T-helper 2 cell treated with Interferon-gamma antibody and Interleukin-4, amounts not matched to agents 100 ng/mL and 5 ng/mL, for 36 hours (primary cell): ENCODE data around the gene TMEM181. TPM values are rescaled to one million over a fixed set of nuclear protein-coding genes. Genes with fewer than 3 reads are reported as not detected.
"Not testable (repeated sequence)": the region's sequence is repeated elsewhere in the genome, so short reads cannot be mapped to it uniquely, and the experiment has no call there.

ENCODE experiments used
- intact Hi-C: fragments of 100-400 bp; cut with micrococcal nuclease; formaldehyde crosslinking; loops from one replicate; pipeline ENCODE4 v1.15.1; 2023
- total RNA-seq: library from RNA; stranded (reverse); gene quantifications from 2 replicates; pipeline ENCODE4 v1.2.3, GENCODE V29; 2022

The TMEM181 gene
- total RNA-seq, 1 donor from 2014 or later = 20.2 TPM

- intact Hi-C loops = no loop called here
These were observed 60.3 kb downstream of the TMEM181 start for GRCh38 chr6:158619922-158620801.

- intact Hi-C loops = no loop called here
These were observed 61.2 kb downstream of the TMEM181 start for GRCh38 chr6:158620963-158621693.

DNA sequence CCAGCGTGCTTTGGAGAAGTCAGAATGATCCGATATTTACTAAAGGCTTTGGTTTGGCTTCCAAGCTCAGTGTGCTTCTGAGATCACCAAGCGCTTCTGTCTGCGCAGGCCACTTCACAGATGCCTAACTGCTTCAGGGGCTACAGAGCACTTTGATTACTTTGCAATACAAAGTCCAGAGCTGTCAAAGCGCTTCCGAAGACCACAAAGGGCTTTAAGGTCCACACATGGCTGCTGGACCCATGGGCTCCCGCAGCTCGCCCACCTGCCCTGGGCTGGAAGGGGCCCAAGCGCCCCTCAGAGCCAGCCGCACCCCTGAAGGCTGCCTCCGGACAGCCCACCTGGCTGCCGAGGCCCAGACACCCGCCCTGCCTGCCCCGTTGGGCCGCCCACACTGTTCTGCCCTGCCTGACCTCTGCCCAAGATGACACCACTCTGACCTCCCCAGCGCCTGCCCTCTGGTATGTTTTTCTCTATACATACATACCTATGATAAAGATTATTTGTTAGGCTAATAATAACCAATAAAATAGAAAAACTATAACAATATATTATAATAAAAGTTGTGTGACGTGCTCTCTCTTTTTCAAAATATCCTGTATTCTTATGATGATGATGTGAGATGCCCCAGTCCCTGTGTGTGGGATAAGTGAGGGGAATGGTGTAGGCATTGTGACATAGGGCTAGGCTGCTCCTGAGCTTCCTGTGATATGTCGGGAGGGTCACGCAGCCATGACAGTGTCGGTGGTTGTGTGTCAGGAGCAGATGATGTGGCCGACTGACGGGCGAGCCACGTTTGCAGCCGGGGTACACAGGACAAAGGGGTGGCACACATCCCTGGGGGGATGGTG lies 62.0 kb downstream of the TMEM181 start:
- intact Hi-C loops = no loop called here

DNA sequence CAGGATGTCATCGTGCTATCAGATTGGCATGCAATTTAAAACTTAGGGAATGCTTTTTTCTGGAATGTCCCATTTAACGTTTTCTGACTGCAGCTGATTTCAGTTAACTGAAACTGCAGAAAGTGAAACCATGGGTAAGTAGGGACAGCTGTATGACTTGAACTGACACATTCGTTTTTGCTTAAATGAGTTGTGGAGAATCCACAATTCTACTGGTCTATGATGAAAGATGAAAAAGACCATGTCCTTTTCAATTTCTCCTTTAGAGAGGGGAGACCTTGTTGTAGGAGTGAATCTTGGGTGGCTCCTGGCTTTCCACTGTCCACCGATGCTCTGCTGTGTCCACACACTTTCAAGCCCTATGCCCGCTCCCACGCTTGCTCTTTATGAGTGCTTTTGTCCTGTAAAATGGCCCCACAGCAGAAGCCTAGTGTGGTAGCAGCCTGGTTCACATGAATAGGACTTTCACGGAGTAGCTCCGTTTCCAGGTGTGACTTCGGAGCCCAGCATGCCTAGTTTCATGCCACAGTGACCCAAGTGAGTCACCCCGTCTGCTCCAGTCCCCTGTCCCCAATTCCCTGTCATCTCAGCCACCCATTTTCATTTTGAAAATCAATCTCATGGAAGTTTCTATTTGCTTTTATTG lies 62.8 kb downstream of the TMEM181 start:
- intact Hi-C loops = no loop called here

DNA sequence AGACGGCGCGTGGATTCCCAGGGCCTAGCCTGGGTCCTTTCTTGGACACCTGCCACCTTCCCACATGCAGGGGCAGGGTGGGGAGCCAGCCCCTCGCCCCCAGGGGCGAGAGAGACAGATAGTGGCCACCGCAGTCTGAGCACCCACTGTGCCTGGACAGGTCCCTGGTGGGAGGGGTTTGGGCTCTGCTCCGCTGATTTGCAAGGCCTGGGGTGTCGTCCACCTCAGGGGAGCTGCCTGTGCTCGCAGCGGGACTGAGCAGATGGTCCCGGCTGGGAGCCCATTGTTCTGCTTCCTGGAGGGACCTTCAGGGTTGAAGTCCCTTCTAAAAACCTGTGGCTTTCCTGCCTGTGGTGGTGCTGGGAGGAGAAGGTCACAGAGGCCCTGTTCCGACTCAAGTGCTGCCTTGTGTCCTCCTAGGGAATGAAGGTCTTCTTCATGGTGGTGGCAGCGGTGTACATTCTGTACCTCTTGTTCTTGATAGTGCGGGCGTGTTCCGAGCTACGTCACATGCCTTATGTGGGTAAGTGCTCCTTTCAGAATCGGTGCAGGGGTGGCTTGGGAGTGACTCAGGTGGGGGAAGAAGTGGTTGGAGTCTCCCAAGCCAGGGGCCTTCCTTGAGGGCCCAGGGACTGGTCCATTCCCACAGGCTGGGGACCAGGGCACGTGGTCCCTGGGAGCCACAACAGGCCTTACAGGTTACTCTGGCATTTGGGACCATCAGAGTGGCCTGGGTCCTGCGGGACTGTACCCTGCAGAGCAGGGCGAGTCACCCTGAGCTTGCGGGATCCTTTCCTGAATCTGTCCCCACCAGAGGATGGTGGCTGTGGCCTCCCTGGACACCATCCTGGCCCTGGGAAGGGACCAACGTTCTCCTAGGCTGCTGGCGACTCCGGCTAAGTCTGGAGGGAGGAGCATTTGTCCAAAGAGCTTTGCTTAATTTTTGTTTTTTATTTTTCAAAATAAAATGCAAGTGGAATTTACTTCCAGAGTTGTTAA lies 65.1 kb downstream of the TMEM181 start:
- intact Hi-C loops = no loop called here

GRCh38 chr6:158625881-158626305 lies 66.0 kb downstream of the TMEM181 start:
- intact Hi-C loops = no loop called here

GRCh38 chr6:158626360-158627167 lies 66.7 kb downstream of the TMEM181 start:
- intact Hi-C loops = no loop called here

GRCh38 chr6:158627168-158627939 lies 67.5 kb downstream of the TMEM181 start:
- intact Hi-C loops = no loop called here

- intact Hi-C loops = no loop called here
These were observed 68.0 kb downstream of the TMEM181 start for GRCh38 chr6:158627940-158628211.

DNA sequence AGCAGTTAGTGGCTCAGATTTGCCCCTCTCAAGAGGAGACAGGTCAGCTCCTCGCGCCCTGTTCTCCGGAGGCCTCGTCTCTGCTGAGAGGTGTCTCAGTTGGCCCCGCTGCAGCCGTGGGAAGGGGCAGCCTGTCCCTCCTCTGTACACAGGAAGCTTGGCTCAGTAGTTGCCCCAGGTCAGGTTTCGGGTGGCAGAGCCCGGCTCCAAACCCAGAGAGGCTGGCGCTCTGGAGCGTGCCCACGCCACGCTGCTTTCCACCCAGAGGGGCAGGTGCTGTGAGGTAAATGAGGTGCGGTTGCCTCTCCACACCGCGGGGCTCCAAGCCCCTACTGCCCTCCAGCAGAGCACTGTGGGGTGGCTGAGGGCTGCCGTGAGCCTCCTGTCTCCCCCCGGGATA lies 68.7 kb downstream of the TMEM181 start:
- intact Hi-C loops = no loop called here

- intact Hi-C loops = no loop called here
These were observed 69.7 kb downstream of the TMEM181 start for GRCh38 chr6:158629367-158630221.

DNA sequence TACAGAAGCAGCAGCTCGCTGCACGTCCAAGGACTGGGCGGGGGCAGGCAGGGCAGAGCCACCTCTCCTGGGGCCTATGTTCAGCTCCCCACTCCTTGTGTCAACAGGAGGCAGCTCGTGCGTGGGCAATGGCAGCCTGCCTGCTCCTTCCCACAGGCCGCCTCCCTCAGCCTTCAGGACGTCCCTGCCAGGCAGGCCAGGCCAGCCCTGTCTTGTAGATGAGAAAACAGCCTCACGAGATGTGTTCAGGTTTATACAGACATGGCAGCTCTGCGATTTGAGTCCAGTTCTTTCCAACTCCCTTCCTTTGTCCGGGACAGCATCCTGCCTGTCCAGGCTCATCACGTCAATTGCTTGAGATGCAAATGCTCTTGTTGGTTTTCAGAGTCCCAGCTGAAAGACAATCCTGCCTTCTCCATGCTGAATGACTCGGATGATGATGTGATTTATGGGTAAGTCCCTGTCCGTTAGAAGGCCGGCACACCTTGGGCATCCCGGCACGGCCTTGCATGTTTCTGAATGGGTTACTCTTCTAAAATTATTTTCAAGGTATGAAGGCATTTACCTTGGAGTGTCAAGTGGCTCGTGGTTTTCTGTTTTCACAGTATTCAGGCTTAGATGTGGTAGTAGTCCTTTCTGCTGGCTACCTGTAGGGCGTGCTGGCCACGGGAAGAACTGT lies 71.2 kb downstream of the TMEM181 start:
- intact Hi-C loops = no loop called here

GRCh38 chr6:158631678-158632537 lies 72.0 kb downstream of the TMEM181 start:
- intact Hi-C loops = no loop called here

DNA sequence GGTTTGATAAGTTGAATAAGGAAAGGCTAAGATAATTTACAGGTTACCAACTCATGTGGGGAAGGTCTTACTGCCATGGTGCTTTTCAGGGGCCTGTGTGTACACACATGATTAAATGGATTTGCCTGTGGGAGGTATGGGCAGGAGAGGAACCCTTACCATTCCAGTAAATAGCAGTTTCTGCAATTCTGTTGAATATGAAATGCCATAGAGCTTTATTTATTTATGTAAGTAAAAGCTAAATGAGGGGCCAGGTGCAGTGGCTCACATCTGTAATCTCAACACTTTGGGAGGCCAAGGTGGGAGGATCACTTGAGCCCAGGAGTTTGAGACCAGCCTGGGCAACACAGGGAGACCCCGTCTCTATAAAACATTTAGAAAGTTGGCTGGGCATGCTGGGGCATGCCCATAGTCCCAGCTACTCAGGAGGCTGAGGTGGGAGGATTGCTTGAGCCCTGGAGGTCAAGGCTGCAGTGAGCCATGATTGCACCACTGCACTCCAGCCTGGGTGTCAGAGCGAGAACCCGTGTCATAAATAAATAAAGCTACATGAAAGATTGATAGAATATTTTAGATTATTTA lies 72.7 kb downstream of the TMEM181 start:
- intact Hi-C loops = not testable (repeated sequence)

- intact Hi-C loops = no loop called here
These were observed 73.2 kb downstream of the TMEM181 start for GRCh38 chr6:158633127-158633526.
